ENCODE measurements around the gene NEK6.

DNA sequence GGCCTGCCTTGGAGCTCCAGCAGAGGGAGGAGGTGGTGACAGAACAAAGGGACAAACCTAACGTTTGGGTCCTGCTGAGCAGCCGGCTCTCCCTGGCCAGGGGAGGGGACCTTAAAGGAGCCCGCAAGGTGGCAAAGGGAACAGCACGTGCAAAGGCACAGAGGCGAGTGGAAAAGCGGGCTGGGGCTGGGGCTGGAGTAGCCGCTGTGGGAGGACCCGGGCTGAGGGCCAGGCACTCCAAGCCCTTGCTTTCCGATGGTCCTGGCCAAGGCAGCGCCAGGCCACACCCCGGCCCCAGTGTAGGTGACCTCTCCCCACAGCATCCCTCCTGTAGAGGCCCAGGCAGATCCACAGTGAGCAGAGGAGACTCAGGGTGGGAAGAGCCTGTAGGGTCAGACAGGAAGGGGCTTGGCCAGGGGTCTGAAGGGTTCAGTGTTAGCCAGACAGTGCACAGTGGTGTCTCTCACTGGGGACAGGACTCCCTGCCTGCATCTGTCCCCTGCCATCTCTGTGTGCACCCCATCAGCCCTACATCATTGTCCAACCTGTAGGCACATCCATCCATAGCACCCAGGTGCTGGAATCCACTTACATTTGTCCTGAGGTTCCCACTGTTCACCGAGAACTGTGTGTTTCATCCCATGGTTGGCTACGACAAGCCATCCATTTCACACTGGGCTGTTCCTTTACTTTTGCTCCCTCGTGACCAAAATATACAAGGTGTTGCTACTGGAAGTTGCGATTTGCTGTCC, 77.0 kb downstream of the NEK6 start:
- TF ChIP-seq EP300 (IDR thresholded peaks at IDR 0.05) = no peak
- TF ChIP-seq RAD21 (conservative IDR thresholded peaks at IDR 0.05 in 1 of 2, IDR thresholded peaks at IDR 0.05 in 1 of 2) = no peak
